HEK293 (cell line): ENCODE measurements around the gene EXD3.

Experiments used
- CTCF ChIA-PET: fragments of 350-600 bp; formaldehyde crosslinking; extraction: SDS; loops from one replicate; lab custom pipeline; 2021; ENCODE audit warnings: antibody characterized with exemption; lab: Yijun Ruan, JAX
- POLR2A ChIA-PET: fragments of 300-600 bp; formaldehyde crosslinking; extraction: SDS; loops from one replicate; lab custom pipeline; 2020; ENCODE audit warnings: antibody characterized with exemption, inconsistent platforms; lab: Yijun Ruan, JAX
- H3K27ac ChIP-seq: fragments of 200-500 bp; sonication (Bioruptor generic); 2 replicates; pipeline ENCODE4 v1.5.1; 2014; ENCODE audit warnings: low read depth, low read length, control low read depth, inconsistent platforms; ENCODE audit errors: extremely low read depth
- H3K36me3 ChIP-seq, 2 experiments: fragments of 200-500 bp in 1 of 2; sonication (Bioruptor generic) in 1 of 2; 1 replicate in 1 of 2; 2 replicates in 1 of 2; pipeline ENCODE4 v1.5.1; 2014 to 2017; ENCODE audit warnings: inconsistent platforms in 2 of 2, low read length in 2 of 2; ENCODE audit not compliant: control insufficient read depth in 2 of 2, insufficient read depth in 1 of 2
- H3K4me1 ChIP-seq: fragments of 200-500 bp; sonication (Bioruptor generic); 2 replicates; pipeline ENCODE4 v1.5.1; 2014; ENCODE audit warnings: mild to moderate bottlenecking, low read length, inconsistent platforms; ENCODE audit not compliant: control insufficient read depth, insufficient read depth
- H3K4me3 ChIP-seq: 2 replicates; pipeline ENCODE4 v1.5.1; 2011; ENCODE audit warnings: low read depth, mild to moderate bottlenecking, control low read depth, low read length, moderate library complexity
- H3K9me3 ChIP-seq: fragments of 200-500 bp; sonication (Bioruptor generic); 2 replicates; pipeline ENCODE4 v1.5.1; 2014; ENCODE audit warnings: low read depth, low read length, inconsistent platforms; ENCODE audit not compliant: control insufficient read depth, insufficient read depth
- GLIS1 ChIP-seq: fragments of 450-650 bp; formaldehyde crosslinking; IDR thresholded peaks from 2 replicates; pipeline ENCODE4 v1.5.1; 2016; ENCODE audit warnings: missing biosample characterization, missing genetic modification characterization
- KLF9 ChIP-seq: fragments of 450-650 bp; formaldehyde crosslinking; IDR thresholded peaks from 2 replicates; pipeline ENCODE4 v1.5.1; 2016; ENCODE audit warnings: missing biosample characterization, missing genetic modification characterization, low read depth
- MEIS1 ChIP-seq: sonication (generic); formaldehyde crosslinking; IDR thresholded peaks from 2 replicates; pipeline ENCODE4 v1.8.1; 2022; ENCODE audit warnings: missing genetic modification reagents, mild to moderate bottlenecking, borderline replicate concordance
- SCRT2 ChIP-seq: fragments of 450-650 bp; formaldehyde crosslinking; IDR thresholded peaks from 2 replicates; pipeline ENCODE4 v1.5.1; 2016; ENCODE audit warnings: missing biosample characterization, missing genetic modification characterization
- ZBTB17 ChIP-seq: fragments of 450-650 bp; formaldehyde crosslinking; IDR thresholded peaks from 2 replicates; pipeline ENCODE4 v1.5.1; 2016; ENCODE audit warnings: missing biosample characterization, missing genetic modification characterization
- ZBTB48 ChIP-seq: fragments of 450-650 bp; formaldehyde crosslinking; IDR thresholded peaks from 2 replicates; pipeline ENCODE4 v1.5.1; 2016; ENCODE audit warnings: missing biosample characterization, missing genetic modification characterization
- ZFHX2 ChIP-seq: fragments of 450-650 bp; formaldehyde crosslinking; conservative IDR thresholded peaks from 2 replicates; pipeline ENCODE4 v1.5.1; 2016; ENCODE audit warnings: missing biosample characterization, missing genetic modification characterization
- ZNF211 ChIP-seq: fragments of 450-650 bp; formaldehyde crosslinking; IDR thresholded peaks from 2 replicates; pipeline ENCODE4 v1.5.1; 2016; ENCODE audit warnings: low read depth, missing biosample characterization, missing genetic modification characterization
- ZNF23 ChIP-seq: fragments of 450-650 bp; formaldehyde crosslinking; IDR thresholded peaks from 2 replicates; pipeline ENCODE4 v1.5.1; 2016; ENCODE audit warnings: missing biosample characterization, missing genetic modification characterization, borderline replicate concordance
- ZNF274 ChIP-seq, 2 experiments: fragments of 200-500 bp in 1 of 2; fragments of 450-650 bp in 1 of 2; sonication (Bioruptor generic) in 1 of 2; formaldehyde crosslinking in 1 of 2; IDR thresholded peaks; 2 replicates each; pipeline versions ENCODE4 v1.5.1 to v1.6.1; 2014 to 2016; ENCODE audit warnings: borderline replicate concordance in 1 of 2, inconsistent platforms in 1 of 2, low read length in 1 of 2, missing biosample characterization in 1 of 2, missing genetic modification characterization in 1 of 2
- ZNF426 ChIP-seq: fragments of 450-650 bp; formaldehyde crosslinking; IDR thresholded peaks from 2 replicates; pipeline ENCODE4 v1.5.1; 2017; ENCODE audit warnings: missing biosample characterization, missing genetic modification characterization, mild to moderate bottlenecking, inconsistent platforms, moderate library complexity
- ZNF560 ChIP-seq: fragments of 450-650 bp; formaldehyde crosslinking; IDR thresholded peaks from 2 replicates; pipeline ENCODE4 v1.5.1; 2017; ENCODE audit warnings: missing biosample characterization, missing genetic modification characterization, borderline replicate concordance
- ZNF707 ChIP-seq: fragments of 450-650 bp; formaldehyde crosslinking; IDR thresholded peaks from 2 replicates; pipeline ENCODE4 v1.5.1; 2016; ENCODE audit warnings: missing biosample characterization, missing genetic modification characterization
- ZNF843 ChIP-seq: fragments of 450-650 bp; formaldehyde crosslinking; IDR thresholded peaks from 2 replicates; pipeline ENCODE4 v1.5.1; 2016; ENCODE audit warnings: missing biosample characterization, missing genetic modification characterization
- ZSCAN23 ChIP-seq: fragments of 450-650 bp; formaldehyde crosslinking; IDR thresholded peaks from 2 replicates; pipeline ENCODE4 v1.5.1; 2016; ENCODE audit warnings: missing biosample characterization, missing genetic modification characterization
- TF ChIP-seq, protein P1 (sequence below): fragments of 450-650 bp; formaldehyde crosslinking; IDR thresholded peaks from 2 replicates; pipeline ENCODE4 v1.5.1; 2016; ENCODE audit warnings: missing biosample characterization, missing genetic modification characterization, low read depth
- TF ChIP-seq, protein P2 (sequence below): fragments of 450-650 bp; formaldehyde crosslinking; IDR thresholded peaks from 2 replicates; pipeline ENCODE4 v1.5.1; 2016; ENCODE audit warnings: missing biosample characterization, missing genetic modification characterization
- TF ChIP-seq, protein P3 (sequence below): fragments of 450-650 bp; formaldehyde crosslinking; IDR thresholded peaks from 2 replicates; pipeline ENCODE4 v1.5.1; 2016; ENCODE audit warnings: missing biosample characterization, missing genetic modification characterization

Gene EXD3

DNA sequence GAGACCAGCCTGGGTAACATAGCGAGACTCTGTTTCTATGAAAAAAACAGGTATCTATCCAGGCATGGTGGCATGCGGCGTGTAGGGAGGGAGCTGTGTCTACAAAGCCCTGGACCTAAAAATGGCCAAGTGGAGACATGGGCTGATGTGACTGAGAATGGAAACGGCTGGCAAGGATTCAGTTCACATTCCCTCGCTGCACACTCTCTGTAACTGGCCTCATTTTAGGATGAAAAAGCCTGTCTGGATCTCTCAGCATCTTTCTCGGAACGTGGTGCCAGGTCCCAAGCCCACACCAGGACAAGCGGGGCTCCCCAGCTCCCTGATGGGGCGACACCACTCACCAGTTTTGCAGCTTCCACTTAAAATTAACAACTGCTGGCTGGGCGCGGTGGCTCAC lies 13.4 kb downstream of the EXD3 start (continued):
- TF ChIP-seq, protein P1, sequence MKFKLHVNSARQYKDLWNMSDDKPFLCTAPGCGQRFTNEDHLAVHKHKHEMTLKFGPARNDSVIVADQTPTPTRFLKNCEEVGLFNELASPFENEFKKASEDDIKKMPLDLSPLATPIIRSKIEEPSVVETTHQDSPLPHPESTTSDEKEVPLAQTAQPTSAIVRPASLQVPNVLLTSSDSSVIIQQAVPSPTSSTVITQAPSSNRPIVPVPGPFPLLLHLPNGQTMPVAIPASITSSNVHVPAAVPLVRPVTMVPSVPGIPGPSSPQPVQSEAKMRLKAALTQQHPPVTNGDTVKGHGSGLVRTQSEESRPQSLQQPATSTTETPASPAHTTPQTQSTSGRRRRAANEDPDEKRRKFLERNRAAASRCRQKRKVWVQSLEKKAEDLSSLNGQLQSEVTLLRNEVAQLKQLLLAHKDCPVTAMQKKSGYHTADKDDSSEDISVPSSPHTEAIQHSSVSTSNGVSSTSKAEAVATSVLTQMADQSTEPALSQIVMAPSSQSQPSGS, result no peak
- TF ChIP-seq MEIS1 (CRISPR knock-in tag), result no peak

DNA sequence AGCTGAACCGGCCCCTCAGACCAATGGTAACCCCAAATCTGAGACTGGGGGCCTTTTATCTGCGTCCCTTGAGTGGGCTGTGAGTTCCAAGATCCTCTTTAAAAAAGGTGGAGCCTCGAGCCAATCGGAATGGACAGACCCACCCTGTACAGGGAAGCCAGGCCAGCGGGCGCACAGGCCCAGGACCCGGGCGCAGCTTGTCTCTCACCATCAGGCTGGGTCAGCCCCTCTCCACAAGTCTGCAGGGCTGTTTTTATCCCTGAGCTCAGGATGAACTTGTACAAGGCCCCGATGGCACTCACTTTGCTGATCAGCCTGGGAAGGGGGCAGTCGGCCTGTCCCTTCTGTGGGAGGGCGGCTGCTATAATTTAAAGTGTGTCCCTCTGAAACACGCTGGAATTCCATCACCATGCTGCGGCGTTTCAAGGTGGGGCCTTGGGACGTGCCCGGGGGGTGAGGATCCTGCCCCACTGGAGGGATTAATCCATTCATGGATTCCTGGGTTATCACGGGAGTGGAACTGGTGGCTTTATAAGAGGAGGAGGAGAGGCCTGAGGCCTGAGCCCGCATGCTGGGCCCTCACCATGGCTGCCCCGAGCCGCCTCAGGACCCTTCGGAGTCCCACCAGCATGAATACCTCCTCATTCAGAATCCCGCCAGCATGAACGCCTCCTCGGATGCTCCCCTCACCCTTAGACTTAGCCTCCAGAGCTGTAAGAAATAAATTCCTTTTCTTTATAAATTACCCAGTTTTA lies 14.1 kb downstream of the EXD3 start:
- TF ChIP-seq, protein P2, sequence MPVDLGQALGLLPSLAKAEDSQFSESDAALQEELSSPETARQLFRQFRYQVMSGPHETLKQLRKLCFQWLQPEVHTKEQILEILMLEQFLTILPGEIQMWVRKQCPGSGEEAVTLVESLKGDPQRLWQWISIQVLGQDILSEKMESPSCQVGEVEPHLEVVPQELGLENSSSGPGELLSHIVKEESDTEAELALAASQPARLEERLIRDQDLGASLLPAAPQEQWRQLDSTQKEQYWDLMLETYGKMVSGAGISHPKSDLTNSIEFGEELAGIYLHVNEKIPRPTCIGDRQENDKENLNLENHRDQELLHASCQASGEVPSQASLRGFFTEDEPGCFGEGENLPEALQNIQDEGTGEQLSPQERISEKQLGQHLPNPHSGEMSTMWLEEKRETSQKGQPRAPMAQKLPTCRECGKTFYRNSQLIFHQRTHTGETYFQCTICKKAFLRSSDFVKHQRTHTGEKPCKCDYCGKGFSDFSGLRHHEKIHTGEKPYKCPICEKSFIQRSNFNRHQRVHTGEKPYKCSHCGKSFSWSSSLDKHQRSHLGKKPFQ (tag by site-specific recombination), result no peak
- no peak for TF ChIP-seq ZNF707
- no peak for TF ChIP-seq ZNF426 (tag by site-specific recombination)
- TF ChIP-seq ZNF560, result no peak
- no peak for TF ChIP-seq ZFHX2 (tag by site-specific recombination)
- no peak for TF ChIP-seq ZNF211 (tag by site-specific recombination)
- no peak for TF ChIP-seq ZBTB17 (tag by site-specific recombination)
- ChIA-PET CTCF (interaction anchor here (0.7 to 1.8 kb wide), 7 partner anchors 13 to 172 kb away, joined by 3 to 9 read pairs (median 3); partner anchors contain the start of genes EXD3, NOXA1 and NRARP), POLR2A (interaction anchor here (0.9 to 2.0 kb wide), 4 partner anchors 14 to 122 kb away, joined by 3 to 9 read pairs (median 4); partner anchors contain the start of genes EXD3, NOXA1 and NRARP)
- peaks cover 4% of the 10 kb centered on the region; the same call in 1 of the 2 replicates for H3K4me1 ChIP-seq
- no peaks in the 10 kb centered on the region for H3K36me3 ChIP-seq
- no peak overlapping the region for H3K27ac ChIP-seq
- no peak overlapping the region for H3K4me3 ChIP-seq
- no peaks in the 10 kb centered on the region for H3K9me3 ChIP-seq

DNA sequence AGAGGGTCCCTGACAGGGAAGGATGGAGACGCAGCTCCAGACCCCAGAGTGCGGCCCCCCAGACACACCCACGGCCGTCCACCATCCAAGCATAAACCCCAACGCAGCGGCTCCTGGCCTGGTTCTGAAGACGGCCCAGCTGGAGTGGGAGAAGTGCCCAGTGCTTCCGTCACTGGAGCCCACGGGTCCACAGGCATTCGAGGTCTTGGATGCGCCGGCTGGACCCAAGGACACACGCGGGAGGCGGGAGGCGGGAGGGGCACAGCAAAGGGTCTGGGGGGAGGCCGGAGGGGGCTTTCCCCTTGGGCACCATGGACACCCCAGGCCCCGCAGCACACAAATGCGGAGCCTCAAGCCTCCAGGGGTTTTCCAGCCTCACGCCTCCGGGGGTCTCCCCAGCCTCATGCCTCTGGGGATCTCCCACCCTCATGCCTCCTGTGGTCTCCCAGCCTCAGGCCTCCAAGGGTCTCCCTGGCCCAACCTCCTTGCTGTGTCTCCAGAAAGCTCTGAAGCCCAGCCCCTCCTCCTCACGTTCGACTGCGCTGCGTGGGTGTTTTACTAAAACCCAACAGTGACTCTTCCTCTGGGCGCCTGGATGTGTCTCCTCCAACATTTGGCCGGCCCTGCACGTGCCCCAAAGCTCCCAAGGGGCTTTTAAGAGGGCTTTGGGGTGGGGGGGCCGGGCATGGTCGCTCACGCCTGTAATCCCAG lies 15.2 kb downstream of the EXD3 start:
- Histone ChIP-seq H3K9me3 (no peaks in the 10 kb centered on the region), H3K27ac (no peak overlapping the region), H3K36me3 (no peaks in the 10 kb centered on the region), H3K4me3 (no peak overlapping the region)
- no peak for TF ChIP-seq ZNF843 (tag by site-specific recombination)
- 0 out of 2 replicates have a peak, but pooled peaks have one; percentile 29 for TF ChIP-seq ZFHX2 (tag by site-specific recombination)
- TF ChIP-seq SCRT2, result no peak
- TF ChIP-seq, all 188 proteins: peak for 1
- ChIA-PET CTCF (interaction anchor here (0.7 to 1.1 kb wide), 5 partner anchors 17 to 121 kb away, joined by 3 to 4 read pairs (median 3); no protein-coding TSS in a partner anchor), POLR2A (interaction anchor here (1.2 to 2.0 kb wide), 3 partner anchors 15 to 121 kb away, joined by 3 to 9 read pairs (median 5); partner anchors contain the start of genes EXD3, NOXA1 and NRARP)
- H3K4me1 ChIP-seq, result peaks cover 4% of the 10 kb centered on the region; the same call in 1 of the 2 replicates

DNA sequence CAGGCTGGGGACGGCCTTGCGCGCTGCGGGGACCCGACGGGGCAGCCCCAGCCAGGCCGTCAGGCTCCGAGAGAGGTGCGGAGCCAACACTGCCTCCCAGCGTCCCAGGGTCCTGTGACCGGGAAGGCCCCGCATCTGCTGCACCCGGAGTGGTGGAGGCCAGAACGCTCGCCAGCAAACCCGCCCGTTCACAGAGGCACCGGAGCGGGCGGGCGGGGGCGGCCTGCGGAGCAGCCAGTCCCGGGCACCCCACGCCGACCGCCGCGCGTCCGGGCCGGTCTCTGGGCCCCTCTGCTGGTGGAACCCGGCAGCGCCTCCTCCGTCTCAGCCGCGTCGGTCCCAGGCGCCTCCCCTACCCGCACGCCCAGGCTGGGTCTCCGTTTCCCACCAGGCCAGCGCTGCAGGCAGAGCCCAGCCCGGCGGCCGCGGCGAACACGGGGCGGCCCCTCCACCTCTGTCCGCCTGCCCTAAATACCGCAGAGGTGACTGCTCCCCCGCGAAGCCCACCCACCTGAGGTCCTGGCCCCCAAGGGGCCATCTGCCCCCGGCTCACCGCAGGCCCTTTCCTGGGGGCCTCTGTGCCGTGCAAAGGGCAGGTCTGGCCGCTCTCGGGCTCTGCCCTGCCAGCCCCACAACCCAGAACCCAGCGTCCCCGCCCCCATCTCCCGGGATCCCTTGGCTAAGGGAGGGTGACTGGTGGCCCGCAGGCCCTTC lies 15.9 kb downstream of the EXD3 start:
- ChIA-PET POLR2A (no interaction called here), CTCF (interaction anchor here (0.7 to 1.1 kb wide), 3 partner anchors 17 to 120 kb away, joined by 3 to 4 read pairs (median 4); no protein-coding TSS in a partner anchor)
- Histone ChIP-seq H3K27ac (no peak overlapping the region; the same call in 1 of the 2 replicates), H3K4me3 (peak overlapping the region; percentile 30), H3K9me3 (no peaks in the 10 kb centered on the region), H3K4me1 (peaks cover 3% of the 10 kb centered on the region; the same call in 1 of the 2 replicates), H3K36me3 (no peaks in the 10 kb centered on the region)
- TF ChIP-seq GLIS1 (tag by site-specific recombination) (peak; percentile 90), ZNF23 (tag by site-specific recombination) (no peak), KLF9 (tag by site-specific recombination) (no peak), ZNF274 (IDR thresholded peaks at IDR 0.05; ENCODE audit: low read length) (no peak), ZNF274 (tag by site-specific recombination; IDR thresholded peaks at IDR 0.05; ENCODE audit: borderline replicate concordance) (no peak), ZBTB48 (tag by site-specific recombination) (peak; percentile 36; the same call in 1 of the 2 replicates), ZBTB17 (tag by site-specific recombination) (peak; percentile 25; the same call in 1 of the 2 replicates), ZSCAN23 (no peak)
- TF ChIP-seq, protein P3, sequence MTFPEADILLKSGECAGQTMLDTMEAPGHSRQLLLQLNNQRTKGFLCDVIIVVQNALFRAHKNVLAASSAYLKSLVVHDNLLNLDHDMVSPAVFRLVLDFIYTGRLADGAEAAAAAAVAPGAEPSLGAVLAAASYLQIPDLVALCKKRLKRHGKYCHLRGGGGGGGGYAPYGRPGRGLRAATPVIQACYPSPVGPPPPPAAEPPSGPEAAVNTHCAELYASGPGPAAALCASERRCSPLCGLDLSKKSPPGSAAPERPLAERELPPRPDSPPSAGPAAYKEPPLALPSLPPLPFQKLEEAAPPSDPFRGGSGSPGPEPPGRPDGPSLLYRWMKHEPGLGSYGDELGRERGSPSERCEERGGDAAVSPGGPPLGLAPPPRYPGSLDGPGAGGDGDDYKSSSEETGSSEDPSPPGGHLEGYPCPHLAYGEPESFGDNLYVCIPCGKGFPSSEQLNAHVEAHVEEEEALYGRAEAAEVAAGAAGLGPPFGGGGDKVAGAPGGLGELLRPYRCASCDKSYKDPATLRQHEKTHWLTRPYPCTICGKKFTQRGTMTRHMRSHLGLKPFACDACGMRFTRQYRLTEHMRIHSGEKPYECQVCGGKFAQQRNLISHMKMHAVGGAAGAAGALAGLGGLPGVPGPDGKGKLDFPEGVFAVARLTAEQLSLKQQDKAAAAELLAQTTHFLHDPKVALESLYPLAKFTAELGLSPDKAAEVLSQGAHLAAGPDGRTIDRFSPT (tag by site-specific recombination), result no peak
